ENCODE measurements around the gene CALCOCO2.

CALCOCO2 gene

DNA sequence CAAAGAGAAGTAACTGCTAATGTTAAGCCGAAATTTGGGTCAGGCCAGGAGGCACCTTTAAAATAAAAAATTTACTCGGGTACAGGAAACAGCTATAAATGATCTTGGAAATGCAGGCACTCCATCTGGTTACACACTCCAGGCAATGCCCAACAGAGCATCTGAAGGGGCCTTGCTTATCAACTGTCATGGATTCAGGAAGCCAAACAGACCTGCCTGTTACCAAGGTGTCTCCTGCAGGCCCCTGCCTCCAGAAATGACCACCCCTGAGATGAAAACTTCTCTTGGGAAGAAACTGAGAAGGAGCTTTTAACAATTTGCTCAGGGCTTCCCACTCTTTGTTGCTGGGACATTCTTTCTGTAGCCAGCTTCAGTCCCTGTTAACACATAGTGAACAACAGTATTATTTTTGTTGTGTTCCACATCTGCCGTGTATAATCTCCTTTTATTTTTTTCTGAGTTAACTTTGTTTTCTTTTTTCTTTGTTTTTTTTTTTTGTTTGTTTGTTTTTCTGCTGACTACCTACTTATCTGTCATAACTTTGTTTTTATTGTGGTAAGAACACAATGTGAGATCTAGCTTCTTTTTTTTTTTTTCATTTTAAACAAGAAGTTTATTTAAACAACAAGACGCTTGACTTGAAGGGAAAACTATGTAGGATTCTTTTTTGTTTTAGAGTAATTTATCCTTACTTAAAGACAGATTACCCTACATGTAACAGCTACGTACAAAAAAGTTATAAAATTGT, 43.0 kb downstream of the CALCOCO2 start:
- DNase-seq (ENCODE audit: low read depth in 3 of 3), result no peak

DNA sequence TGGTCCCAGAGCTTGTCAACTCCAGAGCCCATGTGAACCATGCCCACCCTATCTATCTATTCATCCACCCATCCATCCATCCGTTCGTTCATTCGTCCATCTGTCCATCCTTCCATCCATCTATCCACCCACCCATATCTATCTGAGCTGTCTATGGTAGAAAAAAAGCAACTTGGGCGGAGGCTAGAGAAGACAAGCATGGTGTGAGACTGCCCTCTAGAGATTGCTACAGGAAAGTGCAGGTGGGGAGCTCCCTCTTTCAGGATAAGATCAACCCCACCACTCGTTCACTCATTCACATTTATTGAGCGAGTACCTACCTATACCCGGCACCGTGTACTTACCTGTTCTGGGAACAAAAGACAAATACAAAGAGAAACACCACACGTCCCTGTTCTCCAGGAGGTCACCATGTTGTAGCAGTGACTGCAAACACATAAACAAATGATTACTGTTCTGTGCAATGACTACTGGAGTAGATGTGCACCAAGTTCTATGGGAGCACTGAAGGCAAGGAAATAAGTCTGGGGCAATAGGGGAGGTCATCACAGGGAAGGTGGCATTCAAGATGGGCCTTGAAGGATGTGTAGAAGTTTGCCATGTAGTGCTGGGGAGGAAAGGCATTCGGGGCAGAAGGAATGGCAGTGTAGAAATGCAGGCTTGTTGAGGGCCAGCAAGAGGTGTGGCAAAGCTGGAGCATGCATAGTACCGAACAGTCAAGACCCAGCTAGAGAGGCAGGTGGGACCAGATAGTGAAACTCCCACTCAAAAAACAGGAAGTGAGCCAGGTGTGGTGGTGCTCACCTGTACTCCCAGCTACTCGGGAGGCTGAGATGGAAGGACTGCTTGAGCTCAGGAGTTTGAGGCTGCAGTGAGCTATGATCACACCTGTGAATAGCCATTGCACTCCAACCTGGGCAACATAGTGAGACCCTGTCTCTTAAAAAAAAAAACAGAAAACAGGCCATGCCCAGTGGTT, 48.4 kb downstream of the CALCOCO2 start:
- peak in 2 of 3 experiments; percentile 18 to 42 for DNase-seq (ENCODE audit: low read depth in 3 of 3)

DNA sequence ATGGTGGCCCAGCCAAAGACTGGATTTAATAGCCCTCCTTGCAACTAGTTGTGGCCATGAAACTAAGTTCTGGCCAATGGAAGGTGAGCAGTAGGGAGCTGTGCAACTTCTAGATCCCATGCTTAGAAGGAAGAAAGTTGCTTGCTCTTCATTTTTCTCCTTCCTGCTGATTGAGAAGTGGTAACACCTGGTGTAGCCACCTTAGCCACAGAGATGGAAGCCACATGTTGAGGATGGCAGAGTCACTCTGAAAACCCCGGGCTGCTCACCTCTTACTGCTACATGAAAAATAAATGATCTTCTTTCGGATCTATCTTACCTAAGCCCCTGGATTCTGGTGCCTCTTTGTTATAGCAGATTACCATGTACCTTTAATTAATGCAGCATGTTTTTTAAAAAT, 51.4 kb downstream of the CALCOCO2 start:
- DNase-seq (ENCODE audit: low read depth in 3 of 3), result no peak

DNA sequence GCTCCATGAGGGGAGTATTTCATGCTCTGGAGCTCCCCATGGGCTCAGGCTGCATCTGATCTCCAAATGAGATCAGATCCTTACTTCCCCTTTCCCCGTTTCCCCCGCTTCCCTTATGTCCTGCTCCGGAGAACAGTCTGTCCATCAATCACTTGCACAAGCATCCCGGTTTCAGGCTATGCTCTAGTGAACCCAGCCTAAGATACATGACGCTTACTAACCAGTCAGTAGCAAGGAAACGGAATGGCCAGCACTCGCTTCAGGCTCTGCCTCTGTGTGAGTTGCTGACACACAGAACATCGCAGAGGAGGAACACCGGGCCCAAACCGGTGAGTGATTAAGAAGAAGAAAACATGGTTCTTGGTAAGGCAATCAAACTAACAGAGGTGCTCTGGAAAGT, 52.3 kb downstream of the CALCOCO2 start:
- DNase-seq (ENCODE audit: low read depth in 3 of 3), result no peak

DNA sequence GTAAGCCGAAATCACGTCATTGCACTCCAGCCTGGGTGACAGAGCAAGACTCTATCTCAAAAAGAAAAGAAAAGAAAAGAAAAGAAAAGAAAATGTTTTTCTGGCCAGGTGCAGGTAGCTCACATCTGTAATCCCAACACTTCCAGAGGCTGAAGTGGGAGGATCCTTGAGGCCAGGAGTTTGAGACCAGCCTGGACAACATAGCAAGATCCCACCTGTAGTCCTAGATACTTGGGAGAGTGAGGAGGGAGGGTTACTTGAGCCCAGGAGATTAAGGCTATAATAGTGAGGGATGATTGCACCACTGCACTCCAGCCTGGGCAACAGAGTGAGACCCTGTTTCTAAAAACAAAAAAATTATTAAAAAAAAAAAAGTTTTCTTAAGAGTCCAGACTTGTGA, 59.3 kb downstream of the CALCOCO2 start:
- DNase-seq (ENCODE audit: low read depth in 3 of 3), result no peak

DNA sequence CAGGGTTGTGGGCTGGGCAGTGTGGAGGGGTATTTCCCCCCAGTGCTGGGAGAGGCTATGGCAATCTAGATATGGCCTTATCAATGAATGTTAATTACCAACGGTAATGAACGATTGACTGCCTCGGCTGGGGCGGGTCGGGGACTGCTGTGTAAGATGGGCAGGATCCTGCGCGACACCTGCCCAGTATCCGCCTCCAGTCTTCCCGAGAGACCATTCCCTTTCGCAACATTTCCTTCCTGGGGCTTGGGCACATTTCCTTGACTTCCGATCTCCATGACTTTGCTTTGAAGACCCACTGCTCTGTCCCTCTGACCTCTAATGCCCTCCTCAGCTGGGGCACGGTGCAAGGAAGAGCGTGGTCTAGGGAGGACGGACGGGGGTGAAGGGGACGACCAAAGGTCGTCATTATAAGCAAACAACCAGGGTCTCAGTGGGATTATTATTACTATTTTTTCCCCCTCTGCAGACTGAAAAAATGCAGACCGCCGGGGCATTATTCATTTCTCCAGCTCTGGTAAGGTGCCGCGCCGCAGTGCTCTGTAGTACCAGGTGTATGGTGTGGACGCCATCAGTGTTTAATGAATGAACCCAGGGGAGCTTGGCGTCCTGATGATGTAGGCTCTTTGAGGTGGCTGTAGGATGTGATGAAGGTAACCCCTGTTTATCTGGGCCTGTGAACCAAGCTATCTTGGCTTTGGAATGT, 62.3 kb downstream of the CALCOCO2 start:
- DNase-seq (ENCODE audit: low read depth in 3 of 3), result no peak

DNA sequence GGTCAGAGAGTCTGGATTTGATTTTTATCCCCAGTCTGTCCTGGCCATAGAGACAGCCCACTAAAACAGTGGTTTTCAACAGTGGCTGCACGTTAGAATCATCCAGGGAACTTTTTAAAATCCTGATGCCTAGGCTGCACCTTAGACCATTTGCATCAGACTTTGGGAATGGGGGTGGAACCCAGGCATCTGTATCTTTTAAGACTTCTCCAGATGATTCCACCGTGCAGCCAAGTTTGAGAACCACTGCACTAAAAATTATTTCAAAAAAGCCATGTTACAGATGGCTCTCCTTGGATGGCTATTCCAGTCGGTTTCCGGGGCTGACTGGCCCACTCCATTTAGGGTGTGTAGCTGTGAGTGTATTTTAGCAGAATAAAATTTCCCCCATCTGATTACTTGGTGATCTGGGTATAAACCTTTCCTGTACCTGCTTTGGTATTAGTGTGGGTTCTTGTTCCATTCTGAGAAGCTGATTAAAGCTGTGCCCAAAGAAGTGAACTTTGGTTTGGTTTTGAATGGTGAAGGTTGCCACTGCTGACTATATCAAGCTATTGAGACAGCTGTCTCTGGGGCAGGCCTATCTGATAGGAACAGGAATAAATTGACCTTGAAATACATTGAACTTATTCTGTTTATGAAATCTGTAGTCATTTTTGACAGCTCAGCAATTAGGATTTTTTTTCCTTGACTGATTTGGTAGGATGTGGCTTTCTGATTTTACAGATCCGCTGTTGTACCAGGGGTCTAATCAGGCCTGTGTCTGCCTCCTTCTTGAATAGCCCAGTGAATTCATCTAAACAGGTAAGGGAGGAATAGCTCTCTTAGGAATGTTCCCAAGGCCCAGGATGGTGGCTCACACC, 63.0 kb downstream of the CALCOCO2 start:
- no peak for DNase-seq (ENCODE audit: low read depth in 3 of 3)

DNA sequence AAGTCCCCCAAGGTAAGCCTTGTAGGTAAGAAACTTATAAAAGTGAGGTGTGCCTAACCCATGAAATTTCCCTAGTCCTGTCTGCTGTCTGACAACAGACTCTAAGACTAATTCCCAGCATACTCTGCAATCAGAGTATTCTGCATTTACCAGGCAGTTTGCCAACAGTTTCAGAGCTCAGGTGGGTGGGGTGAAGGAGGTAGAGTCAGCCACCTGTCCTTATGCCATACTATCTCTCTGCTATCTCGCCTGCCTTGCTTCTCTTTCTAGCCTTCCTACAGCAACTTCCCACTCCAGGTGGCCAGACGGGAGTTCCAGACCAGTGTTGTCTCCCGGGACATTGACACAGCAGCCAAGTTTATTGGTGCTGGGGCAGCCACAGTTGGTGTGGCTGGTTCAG, 64.1 kb downstream of the CALCOCO2 start:
- DNase-seq (ENCODE audit: low read depth in 3 of 3), result no peak

DNA sequence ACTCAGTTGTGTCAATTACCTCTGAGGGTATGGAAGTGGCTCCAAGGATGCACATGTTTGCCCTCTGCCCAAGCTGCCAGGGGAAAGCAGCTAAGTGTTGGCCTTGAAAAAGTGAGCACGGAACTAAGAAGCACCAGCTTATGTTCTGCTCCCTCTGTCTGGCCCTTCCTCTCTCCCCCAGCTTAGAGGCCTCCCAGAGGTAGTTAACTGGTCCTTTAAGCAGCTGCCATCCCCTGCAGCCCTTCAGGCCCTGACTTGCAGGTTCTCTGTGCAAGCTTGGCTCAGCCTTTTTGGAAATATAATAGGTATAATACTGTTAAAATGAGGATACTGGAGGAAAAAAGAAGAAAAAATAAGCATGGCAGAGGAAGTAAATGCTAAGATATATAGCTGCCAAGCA, 70.4 kb downstream of the CALCOCO2 start:
- DNase-seq (ENCODE audit: low read depth in 3 of 3), result no peak

DNA sequence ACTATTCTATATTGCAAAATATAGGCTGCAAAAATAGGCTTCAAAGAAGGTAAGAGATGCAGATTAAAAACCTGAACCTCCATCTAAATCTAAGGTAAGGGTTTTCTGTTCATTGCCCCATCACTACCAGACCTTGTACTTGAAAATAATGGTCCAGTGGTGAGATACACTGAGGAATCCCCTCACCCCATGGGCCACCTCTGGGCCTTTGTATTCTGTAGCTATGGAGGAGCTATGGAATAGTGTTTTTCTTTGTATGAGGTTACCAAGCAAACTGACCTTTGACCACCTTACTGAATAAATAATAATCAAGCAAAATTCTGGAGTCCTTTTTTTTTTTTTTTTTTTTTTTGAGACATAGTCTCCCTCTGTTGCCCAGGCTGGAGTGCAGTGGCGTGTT, 72.6 kb downstream of the CALCOCO2 start:
- no peak for DNase-seq (ENCODE audit: low read depth in 3 of 3)

DNA sequence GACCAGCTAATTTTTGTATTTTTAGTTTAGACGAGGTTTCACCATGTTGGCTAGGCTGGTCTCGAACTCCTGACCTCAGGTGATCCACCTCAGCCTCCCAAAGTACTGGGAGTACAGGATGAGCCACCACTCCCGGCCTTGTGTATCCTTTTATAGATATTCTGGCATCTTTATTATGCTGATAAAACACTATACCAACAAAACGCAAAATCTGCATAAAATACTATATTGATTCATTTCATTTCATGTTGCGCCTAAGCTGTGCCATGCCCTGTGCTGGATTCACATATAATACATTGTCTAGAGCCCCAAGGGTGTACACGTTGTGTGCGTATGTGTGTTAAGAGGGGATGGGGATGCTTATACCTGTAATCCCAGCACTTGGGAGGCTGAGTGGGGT, 73.6 kb downstream of the CALCOCO2 start:
- DNase-seq (ENCODE audit: low read depth in 3 of 3), result no peak

DNA sequence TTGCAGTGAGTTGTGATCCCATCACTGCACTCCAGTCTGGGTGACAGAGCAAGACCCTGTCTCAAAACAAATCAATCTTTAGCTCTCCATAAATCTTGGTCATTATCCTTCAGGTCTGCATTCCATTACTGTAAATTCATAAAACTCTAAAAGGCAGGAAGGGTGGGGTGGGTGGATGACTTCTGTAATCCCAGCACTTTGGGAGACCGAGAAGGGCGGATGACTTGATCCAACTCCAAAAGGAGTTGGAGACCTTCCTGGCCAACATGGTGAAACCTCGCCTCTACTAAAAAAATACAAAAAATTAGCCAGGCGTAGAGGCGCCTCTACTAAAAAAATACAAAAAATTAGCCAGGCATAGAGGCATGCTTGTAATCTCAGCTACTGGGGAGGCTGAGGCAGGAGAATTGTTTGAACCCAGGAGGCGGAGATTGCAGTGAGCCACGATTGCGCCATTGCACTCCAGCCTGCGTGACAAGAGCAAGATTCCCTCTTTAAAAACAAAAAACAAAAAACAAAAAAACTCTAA, 75.2 kb downstream of the CALCOCO2 start:
- no peak for DNase-seq (ENCODE audit: low read depth in 3 of 3)

DNA sequence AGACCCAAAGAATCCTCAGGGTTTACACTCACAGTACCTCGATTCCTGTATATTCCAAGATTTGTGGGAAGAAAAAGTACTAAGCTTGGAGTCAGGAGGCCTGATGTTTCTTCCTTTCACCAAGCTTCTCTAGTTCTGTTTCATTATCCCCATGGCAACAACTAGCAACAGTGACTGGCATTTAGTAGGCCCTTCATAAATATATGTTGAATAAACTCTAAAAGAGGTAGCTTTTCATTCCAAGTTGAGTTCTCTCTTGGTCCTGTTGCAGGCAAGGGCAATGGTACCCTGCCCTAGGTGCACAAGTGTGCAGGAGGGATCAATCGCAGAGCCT, 76.8 kb downstream of the CALCOCO2 start:
- no peak for DNase-seq (ENCODE audit: low read depth in 3 of 3)

DNA sequence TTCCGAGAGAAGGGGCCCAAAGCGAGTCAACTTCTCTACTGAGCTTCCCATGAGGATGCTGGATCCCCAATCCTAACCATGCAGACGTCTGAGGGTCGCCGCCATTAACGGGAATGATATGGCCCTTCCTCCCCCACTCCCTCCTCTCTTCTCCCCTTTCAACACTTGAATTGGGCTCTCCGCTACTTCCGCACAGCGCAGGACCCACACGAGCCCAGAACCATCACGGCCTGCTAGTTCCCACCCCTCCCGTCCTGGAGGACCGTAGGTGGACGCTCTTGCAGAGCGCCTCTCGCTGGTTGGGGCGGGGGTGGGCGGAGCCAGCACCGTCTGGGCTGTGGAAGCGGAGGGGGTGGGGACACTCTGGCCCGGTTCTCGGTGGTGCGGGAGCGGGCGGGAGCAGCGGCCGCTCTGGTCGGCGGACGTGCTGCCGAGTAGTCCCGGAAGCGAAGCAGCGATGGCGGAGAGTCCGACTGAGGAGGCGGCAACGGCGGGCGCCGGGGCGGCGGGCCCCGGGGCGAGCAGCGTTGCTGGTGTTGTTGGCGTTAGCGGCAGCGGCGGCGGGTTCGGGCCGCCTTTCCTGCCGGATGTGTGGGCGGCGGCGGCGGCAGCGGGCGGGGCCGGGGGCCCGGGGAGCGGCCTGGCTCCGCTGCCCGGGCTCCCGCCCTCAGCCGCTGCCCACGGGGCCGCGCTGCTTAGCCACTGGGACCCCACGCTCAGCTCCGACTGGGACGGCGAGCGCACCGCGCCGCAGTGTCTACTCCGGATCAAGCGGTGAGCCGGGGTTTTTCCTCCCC, 77.4 kb downstream of the CALCOCO2 start, which contains the start of gene UBE2Z:
Gene UBE2Z (plus strand): TSS at position 361 of the 797 bp plus-strand sequence. CDS start 97 bp downstream, at position 458.
- DNase-seq (ENCODE audit: low read depth in 3 of 3), result peak; percentile 78 to 90 (median 81)

DNA sequence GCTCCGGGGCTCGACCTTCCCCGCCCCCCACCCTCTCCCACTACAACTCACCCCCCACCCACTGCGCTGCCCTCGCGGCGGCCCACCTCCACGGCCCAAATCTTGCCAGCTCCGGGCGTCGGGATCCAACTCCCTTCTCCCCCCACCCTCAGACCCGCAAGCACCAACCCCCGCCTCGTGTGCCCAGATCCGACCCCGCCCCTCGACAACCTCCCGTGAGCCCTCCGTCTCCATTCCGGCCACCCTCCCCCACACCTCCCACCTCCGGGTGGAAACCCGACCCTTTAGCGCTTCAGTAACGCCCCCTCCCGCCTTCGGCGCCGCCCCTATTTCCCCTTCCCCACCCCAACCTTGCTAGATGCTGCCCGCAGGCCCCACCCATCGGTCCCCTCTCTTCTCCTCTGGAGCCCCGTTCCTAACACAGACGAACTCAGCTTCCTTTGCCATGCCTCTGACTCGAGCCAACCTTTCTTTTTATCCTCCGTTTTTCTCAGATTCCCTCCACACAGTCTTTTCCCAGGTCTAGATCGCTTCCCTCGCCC, 78.1 kb downstream of the CALCOCO2 start:
- peak; percentile 75 to 97 (median 85) for DNase-seq (ENCODE audit: low read depth in 3 of 3)

DNA sequence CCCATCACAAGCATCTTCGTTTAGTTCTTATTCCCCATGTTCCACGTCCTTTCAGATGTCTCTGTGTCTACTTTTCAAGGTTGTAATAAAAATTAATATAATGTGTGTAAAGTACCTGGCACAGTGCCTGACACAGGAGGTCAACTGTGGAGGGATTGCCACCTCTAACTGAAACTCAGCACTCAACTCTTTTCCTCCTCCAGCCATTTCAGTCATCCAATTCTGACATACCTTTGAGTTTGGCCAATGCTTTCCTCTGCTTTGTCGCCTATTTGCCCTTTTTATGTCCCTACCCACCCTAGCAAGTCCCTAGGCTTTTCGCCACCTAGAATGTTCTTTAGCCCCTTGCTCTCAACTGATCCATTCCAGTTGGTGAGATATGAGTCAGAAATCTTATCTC, 78.9 kb downstream of the CALCOCO2 start:
- DNase-seq (ENCODE audit: low read depth in 3 of 3), result no peak

DNA sequence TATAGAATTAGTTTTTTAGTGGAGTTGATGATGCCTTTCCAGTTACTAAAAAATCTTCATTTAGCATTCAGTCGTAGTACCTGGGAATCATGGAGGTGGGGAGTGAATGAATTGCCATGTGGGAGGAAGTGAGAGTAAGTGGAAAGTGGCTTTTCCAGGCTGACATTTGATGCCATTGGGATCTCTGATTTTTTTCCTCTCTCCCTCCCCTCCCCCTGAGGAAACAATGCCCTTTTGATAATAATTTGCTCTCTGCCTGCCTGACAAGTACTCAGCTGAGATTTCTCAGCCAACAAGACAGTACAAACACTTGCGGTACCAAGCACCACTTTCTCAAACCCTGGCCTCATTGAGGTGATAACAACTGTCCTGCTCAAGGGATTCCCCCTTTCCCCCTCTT, 79.5 kb downstream of the CALCOCO2 start:
- DNase-seq (ENCODE audit: low read depth in 3 of 3), result no peak

DNA sequence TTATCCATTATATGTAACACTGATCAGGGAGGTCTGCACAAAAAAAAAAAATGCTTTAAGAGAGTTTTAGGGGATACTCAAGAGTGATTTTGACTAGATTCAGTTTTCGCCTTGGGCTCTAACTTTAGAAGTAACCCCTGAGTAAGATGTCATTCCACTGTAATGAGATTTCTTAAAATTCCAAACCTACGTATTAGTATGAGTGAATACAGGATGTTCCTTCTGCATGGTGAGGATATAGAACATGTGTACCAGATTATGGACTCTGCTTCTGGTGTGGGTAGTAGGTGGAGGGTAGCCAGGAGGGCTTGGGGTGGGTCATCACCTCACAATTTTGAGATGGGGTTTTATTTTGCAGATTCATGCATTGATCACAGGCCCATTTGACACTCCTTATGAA, 81.6 kb downstream of the CALCOCO2 start:
- DNase-seq (ENCODE audit: low read depth in 3 of 3), result no peak

Data from stimulated activated CD4-positive, alpha-beta T cell treated with anti-CD3 and anti-CD28 coated beads, TNF-alpha, amount 100 ng/mL, for 24 hours (primary cell).